Left cardiac atrium (tissue), 4 donors: ENCODE results near the gene ABHD12. TPM values are rescaled to one million over a fixed set of nuclear protein-coding genes. Genes with fewer than 3 reads are reported as not detected.

Experiments used
- ATAC-seq, 2 donors: fragments of 200-7000 bp; cut with Tn5 transposase; one replicate each; pipeline ENCODE4 v1.9.1; 2020; ENCODE audit warnings: mild to moderate bottlenecking in 2 of 2, moderate library complexity in 2 of 2
- DNase-seq: peaks from one replicate; pipeline ENCODE4 v3.0.0-alpha.2; 2020
- intact Hi-C, 2 donors: fragments of 100-400 bp; cut with DNase I; formaldehyde crosslinking; loops; one replicate each; pipeline versions ENCODE4 v1.14.1 to v1.15.1; 2022 to 2023
- total RNA-seq, 2 donors: library from RNA; stranded (reverse); fragmentation: NEBNext Ultra II Directional; extraction: Animal tissue kit (Norgen Biotek cat#: 25700); gene quantifications; one replicate each; pipeline ENCODE4 v1.2.1, GENCODE V29; 2021
- donor health status: DM: no; HTN: yes; CAD: no.
- donor health status: DM: no; HTN: yes; CAD: no; lungs with severe emphysema.
- donor health status: DM: yes; HTN: yes; CAD: no.
- donor health status: Dilated cardiomyopathy.

ABHD12 gene
- total RNA-seq, 2 donors from 2014 or later: 22.6 to 30.2 TPM

DNA sequence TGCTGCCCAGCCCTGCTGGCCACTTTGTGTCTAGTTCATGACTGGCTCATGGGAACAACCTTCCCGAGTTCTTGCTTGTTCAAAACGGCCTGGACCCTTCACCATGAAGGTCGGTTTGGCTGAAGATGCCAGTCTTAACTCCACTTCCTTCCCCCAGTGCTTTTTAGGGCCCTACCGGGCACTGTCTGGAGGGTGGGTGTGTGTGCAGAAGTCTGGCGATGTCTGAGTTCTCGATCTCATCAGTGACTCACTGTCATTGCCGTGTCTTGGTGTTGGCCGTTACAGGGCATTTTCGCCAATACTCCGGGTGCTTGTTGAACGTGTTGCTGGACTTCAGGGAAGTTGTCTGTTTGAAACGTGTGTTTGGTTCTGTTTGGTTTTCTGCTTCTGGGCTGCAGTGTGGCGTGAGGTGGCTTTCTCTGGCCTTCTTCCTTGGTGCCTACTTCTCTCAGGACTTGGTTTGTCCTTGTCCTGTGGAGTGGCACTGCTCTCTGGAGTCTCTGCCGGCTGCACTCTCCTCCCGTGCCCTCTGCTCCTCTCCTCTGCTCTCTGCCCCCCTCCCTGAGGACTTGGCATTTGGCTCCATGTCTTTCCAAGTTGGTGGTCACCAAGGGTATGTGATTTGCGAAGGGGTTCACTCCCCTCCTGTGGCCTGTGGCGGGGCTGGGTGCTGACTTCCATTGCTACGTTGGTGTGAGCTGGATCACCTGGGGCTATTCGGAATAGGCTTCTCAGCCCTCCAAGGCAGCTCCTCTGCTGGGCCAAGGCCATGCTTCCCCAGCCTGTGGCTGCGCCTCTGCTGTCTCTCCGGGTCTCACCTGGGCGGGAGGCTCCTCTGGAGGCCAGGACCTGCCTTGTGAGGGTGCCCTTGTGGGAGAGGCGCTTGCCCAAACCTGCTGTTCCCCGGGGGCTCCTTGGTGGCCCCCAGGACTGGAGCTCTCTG, 104.5 kb downstream of the ABHD12 start:
- DNase-seq (peak; percentile 14), ATAC-seq (no peak)
- intact Hi-C loops: no loop called here

DNA sequence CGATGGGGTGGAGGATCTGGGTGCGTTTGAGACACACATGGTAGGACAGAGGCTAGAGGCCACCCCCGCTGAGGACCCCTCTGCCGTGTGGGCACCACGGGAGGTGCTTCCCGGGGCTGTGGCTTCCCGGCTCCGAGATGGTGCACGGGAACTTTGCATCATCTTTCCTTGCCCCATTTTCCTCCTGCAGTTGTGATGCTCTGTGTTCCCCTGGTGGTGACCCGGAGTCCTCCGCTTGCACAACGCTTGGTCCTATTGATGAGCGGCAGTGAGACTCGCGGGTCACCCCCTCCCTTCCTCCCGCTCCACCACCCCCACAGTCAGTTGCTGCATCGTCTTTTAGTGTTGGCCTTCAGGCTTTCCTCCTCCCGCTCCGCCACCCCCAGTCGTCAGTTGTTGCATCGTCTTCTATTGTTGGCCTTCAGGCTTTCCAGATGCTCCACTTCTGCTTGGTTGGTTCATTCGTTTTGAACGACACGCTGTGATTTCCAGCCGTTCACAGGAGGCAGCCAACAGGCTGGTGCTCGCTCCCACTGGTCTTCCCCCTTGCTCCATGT, 105.5 kb downstream of the ABHD12 start:
- intact Hi-C loops: no loop called here
- peak; percentile 9 for DNase-seq
- ATAC-seq: no peak

- intact Hi-C loops: no loop called here
- ATAC-seq (no peak), DNase-seq (peak; percentile 7)
Observed at GRCh38 chr20:25284131-25284601, 106.5 kb downstream of the ABHD12 start.

- no peak for ATAC-seq
- DNase-seq: peak; percentile 17
- intact Hi-C loops: no loop called here
Observed at GRCh38 chr20:25283221-25283951, 107.2 kb downstream of the ABHD12 start.

DNA sequence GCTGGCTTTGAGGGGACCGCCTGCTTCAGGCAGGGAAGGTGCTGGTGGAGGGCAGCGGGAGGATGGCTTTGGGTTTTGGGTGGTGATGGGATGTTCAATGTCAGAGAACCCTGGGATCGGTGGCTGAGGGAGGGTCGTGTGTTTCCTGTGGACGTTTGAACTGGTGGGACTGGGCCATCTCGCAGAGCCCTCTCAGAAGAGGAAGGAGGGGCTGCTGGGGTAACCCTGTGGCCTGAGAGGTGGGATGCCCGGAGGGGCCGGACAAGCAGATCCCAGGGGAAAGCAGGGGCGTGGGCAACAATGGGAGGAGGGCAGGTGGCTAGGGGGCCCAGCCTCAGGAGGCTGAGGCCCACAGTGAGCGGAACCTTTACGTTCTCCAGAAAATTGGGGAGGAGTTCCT, 107.8 kb downstream of the ABHD12 start:
- intact Hi-C loops: no loop called here
- ATAC-seq: no peak
- DNase-seq: no peak

DNA sequence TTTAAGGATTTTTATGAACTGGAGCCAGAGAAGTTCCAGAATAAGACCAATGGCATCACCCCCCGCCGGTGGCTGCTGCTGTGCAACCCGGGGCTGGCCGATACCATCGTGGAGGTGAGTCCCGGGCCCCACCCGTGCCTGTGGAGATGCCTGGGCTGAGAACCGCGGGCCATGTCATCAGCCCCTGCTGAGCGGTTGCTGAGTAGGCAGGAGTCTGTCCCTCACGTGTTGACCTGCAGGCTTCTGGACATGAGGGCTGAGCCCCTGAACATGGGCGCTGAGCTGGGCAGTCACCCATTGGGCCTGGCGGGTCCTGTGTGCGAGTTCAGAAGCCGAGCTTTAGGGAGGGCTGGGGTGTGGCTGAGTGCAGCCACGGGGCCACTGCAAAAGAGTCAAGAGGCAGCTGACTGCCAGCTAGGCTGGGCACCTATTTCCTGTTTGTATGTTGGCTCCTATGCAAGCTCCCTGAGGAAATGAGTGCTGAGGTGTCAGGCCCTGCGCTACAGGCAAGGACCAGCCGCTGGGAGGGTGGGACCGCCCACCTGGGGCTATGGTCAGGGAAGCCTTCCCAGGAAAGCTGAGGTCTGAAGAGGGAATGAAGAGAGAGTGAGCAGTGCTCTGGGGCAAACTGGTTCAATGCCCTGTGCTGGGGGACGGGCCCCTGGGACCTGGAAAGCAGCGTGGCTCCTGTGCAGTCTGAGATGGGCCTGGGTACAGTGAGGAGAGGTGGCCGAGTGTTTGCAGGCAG, 108.4 kb downstream of the ABHD12 start:
- intact Hi-C loops: no loop called here
- DNase-seq (peak; percentile 12), ATAC-seq (no peak)

DNA sequence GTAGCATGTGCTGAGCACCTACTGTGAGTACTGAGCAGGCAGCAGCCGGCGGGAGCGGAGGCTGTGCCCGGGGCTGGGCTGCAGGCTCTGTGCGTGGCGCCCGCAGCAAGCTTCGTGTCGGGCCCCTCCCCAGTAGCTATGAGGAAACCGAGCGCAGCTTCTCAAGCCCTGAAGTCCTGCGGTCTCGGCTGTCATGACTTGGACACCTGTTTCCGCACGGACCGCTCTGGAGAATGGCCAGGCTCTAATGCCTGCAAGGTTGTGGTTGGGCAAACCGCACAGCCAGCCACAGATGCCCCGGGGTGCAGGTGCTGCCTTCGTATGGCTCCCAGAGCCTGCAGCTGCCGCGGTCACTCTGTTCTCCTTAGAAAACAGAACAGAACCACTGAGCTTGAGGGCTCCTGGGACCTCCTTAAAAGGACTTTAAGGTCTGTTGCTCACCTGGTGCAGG, 109.1 kb downstream of the ABHD12 start:
- intact Hi-C loops: no loop called here
- DNase-seq (peak; percentile 18), ATAC-seq (no peak)

DNA sequence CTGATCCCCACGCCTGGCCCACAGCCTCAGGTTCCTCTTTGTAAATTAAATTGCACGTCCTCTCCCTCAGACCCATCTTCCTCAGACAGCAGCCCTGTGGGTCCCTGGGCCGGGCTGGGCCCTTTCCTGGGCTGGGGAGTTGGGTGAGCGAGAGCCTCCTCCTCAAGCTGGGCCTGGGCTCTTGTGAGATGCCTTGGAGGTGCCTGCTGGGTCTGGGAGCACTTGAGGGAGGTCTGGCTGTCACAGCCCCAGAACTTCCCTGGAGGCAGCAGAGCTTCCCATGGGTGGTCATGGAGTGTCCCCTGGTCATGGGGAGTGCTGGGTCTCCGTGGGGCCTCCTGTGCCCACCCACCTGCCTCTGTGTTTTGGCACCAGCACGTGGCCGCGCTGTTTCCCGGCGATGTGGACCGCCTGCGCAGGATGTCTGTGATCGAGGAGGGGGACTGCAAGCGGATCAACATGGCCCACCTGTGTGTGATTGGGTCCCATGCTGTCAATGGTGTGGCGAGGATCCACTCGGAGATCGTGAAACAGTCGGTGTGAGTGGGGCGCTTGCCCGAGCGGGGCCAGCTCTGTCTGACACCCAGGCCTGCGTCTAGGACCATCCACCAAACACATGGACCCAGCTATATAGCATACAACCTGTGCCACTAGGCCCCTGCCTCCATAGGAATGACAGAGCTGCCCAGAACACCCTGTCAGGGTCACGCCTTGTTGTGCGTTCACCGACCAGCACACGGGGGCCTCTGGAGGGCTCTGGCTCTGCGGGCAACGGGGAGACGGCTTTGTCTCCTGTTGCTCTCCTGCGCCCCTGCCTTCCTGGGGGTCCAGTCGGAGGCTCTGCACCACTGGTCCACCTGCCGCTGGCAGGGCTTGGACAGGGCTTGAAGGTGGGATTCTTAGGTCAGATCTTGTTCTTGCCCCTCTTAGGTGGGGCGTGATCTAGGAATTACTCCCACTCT, 109.8 kb downstream of the ABHD12 start:
- no peak for ATAC-seq
- intact Hi-C loops: no loop called here
- peak; percentile 10 for DNase-seq

DNA sequence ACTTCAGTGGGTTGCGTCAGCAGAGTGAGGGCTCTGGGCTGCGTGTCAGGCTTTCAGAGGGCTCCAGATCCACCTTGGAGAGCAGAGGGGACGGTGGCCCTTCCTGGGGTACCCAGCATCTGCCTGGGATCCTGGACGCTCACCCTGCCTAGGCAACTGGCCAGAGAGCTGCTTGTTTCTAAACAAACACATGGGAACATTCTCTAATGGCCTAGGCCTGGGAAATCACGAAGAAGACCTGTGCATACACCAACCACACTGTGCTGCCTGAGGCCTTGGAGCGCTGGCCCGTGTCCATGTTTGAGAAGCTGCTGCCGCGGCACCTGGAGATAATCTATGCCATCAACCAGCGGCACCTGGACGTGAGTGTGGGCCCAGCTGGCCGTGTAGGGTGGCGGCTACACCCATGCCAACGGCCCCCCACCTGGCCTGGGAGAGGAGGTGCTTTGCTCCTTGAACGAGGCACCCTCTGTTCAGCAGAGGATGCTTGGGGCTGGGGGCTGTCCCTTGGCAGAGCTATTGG, 110.5 kb downstream of the ABHD12 start:
- intact Hi-C loops: no loop called here
- ATAC-seq (no peak), DNase-seq (peak; percentile 15)

GRCh38 chr20:25279403-25279802, 111.2 kb downstream of the ABHD12 start:
- DNase-seq (no peak), ATAC-seq (no peak)
- intact Hi-C loops: no loop called here

- intact Hi-C loops: no loop called here
- ATAC-seq (no peak), DNase-seq (peak; percentile 15)
Observed at GRCh38 chr20:25278636-25279361, 111.8 kb downstream of the ABHD12 start.

GRCh38 chr20:25277941-25278521, 112.6 kb downstream of the ABHD12 start:
- peak; percentile 14 for DNase-seq
- ATAC-seq: no peak
- intact Hi-C loops: no loop called here

- DNase-seq (peak; percentile 24), ATAC-seq (peak; percentile 32 to 38)
- intact Hi-C loops: no loop called here
Observed at GRCh38 chr20:25277051-25277801, 113.4 kb downstream of the ABHD12 start.

GRCh38 chr20:25276533-25277050, 114.0 kb downstream of the ABHD12 start:
- intact Hi-C loops: no loop called here
- DNase-seq (peak; percentile 19), ATAC-seq (no peak)

GRCh38 chr20:25275813-25276532, 114.7 kb downstream of the ABHD12 start:
- no peak for ATAC-seq
- DNase-seq: peak; percentile 16
- intact Hi-C loops: no loop called here
